Endodermal cell (in vitro differentiated cells): ENCODE data around the gene ZNF816. TPM values are rescaled to one million over a fixed set of nuclear protein-coding genes. Genes with fewer than 3 reads are reported as not detected.
"Not testable (repeated sequence)": the region's sequence is repeated elsewhere in the genome, so short reads cannot be mapped to it uniquely, and the experiment has no call there.

Experiments
- DNase-seq: peaks from one replicate; pipeline ENCODE4 v3.0.0-alpha.2; 2017
- H3K27ac ChIP-seq: 2 replicates; pipeline ENCODE4 v1.5.1; 2013; ENCODE audit warnings: mild to moderate bottlenecking, low read depth, low read length, moderate library complexity
- H3K27me3 ChIP-seq: 2 replicates; pipeline ENCODE4 v1.6.1; 2013; ENCODE audit warnings: mild to moderate bottlenecking, low read length, moderate library complexity; ENCODE audit not compliant: insufficient read depth, control insufficient read depth, poor library complexity, severe bottlenecking
- H3K36me3 ChIP-seq: 2 replicates; pipeline ENCODE4 v1.7.0; 2013; ENCODE audit warnings: mild to moderate bottlenecking, low read length, moderate library complexity; ENCODE audit not compliant: control insufficient read depth, insufficient read depth
- H3K4me1 ChIP-seq: one replicate; pipeline ENCODE4 v1.7.0; 2013; ENCODE audit warnings: low read length; ENCODE audit not compliant: control insufficient read depth, insufficient read depth
- H3K4me3 ChIP-seq: 2 replicates; pipeline ENCODE4 v1.5.1; 2013; ENCODE audit warnings: mild to moderate bottlenecking, low read length, moderate library complexity
- H3K9ac ChIP-seq: 2 replicates; pipeline ENCODE4 v1.6.1; 2013; ENCODE audit warnings: mild to moderate bottlenecking, low read length, moderate library complexity; ENCODE audit not compliant: poor library complexity, severe bottlenecking; ENCODE audit errors: extremely low read depth
- H3K9me3 ChIP-seq: 2 replicates; pipeline ENCODE4 v1.6.1; 2013; ENCODE audit warnings: mild to moderate bottlenecking, low read length, moderate library complexity; ENCODE audit not compliant: control insufficient read depth
- H3K27ac Mint-ChIP-seq: 2 replicates; pipeline ENCODE4 v1.8.0; 2020; ENCODE audit warnings: mixed read lengths
- H3K27me3 Mint-ChIP-seq: 2 replicates; pipeline ENCODE4 v1.8.0; 2021; ENCODE audit warnings: mild to moderate bottlenecking, mixed read lengths; ENCODE audit not compliant: insufficient read depth
- H3K36me3 Mint-ChIP-seq: 2 replicates; pipeline ENCODE4 v1.8.0; 2020; ENCODE audit warnings: low read depth, mixed read lengths
- H3K4me1 Mint-ChIP-seq: 2 replicates; pipeline ENCODE4 v1.8.0; 2020; ENCODE audit warnings: mixed read lengths
- H3K4me3 Mint-ChIP-seq: 2 replicates; pipeline ENCODE4 v1.8.0; 2020; ENCODE audit warnings: mild to moderate bottlenecking, moderate library complexity, mixed read lengths
- H3K9me3 Mint-ChIP-seq: 2 replicates; pipeline ENCODE4 v1.8.0; 2020; ENCODE audit warnings: mild to moderate bottlenecking, mixed read lengths
- CTCF ChIP-seq: fragments of 200-600 bp; sonication (generic); conservative IDR thresholded peaks from 2 replicates; pipeline ENCODE4 v1.5.0; 2021; ENCODE audit warnings: antibody characterized with exemption, mild to moderate bottlenecking
- WGBS, 2 experiments: methylation state at CpG; one replicate each; pipeline versions ENCODE4 v1.1.5 to v1.1.7; 2013; ENCODE audit warnings: missing lambda C conversion rate in 2 of 2, mixed read lengths in 1 of 2; ENCODE audit not compliant: insufficient coverage in 1 of 2, insufficient read length in 1 of 2; 5-methylcytosine and 5-hydroxymethylcytosine counted together
- total RNA-seq, 2 donors: library from RNA; stranded (reverse); fragmentation: NEBNext Ultra II Directional in 1 of 2; extraction: Animal tissue kit (Norgen Biotek cat#: 25700) in 1 of 2; gene quantifications; 2 replicates in 1 of 2; 3 replicates in 1 of 2; pipeline ENCODE4 v1.2.1, GENCODE V29; 2021

Gene ZNF816
- total RNA-seq, 2 donors from 2014 or later: 20.7 to 24.8 TPM

GRCh38 chr19:52940905-52941304 is 21.8 kb downstream of the ZNF816 start:
- H3K9me3 Mint-ChIP-seq, H3K4me1 ChIP-seq, H3K27me3 ChIP-seq, H3K27me3 Mint-ChIP-seq, H3K27ac ChIP-seq, H3K9me3 ChIP-seq, H3K27ac Mint-ChIP-seq, DNase-seq, H3K9ac ChIP-seq: not testable (repeated sequence)
- WGBS, 2 experiments: 89 to 100% methylated on average over 3 to 5 of the region's 5 CpGs
- Mint-ChIP-seq H3K4me1 (peaks cover 46% of the 10 kb centered on the region), H3K36me3 (peaks cover 31% of the 10 kb centered on the region), H3K4me3 (peak overlapping the region; percentile 78)
- H3K36me3 ChIP-seq: peaks cover 32% of the 10 kb centered on the region
- peak overlapping the region; percentile 94 for H3K4me3 ChIP-seq

GRCh38 chr19:52938761-52939160 is 23.9 kb downstream of the ZNF816 start:
- Mint-ChIP-seq H3K4me1 (peaks cover 31% of the 10 kb centered on the region), H3K27ac (peak overlapping the region; percentile 24), H3K36me3 (peaks cover 49% of the 10 kb centered on the region), H3K27me3 (no peaks in the 10 kb centered on the region), H3K9me3 (no peaks in the 10 kb centered on the region), H3K4me3 (no peak overlapping the region)
- no peak overlapping the region for H3K4me3 ChIP-seq
- TF ChIP-seq CTCF: no peak
- H3K9me3 ChIP-seq: peaks cover 20% of the 10 kb centered on the region
- H3K27ac ChIP-seq: no peak overlapping the region
- no peak overlapping the region for H3K9ac ChIP-seq
- 88 to 100% methylated on average over 5 of the region's 5 CpGs for WGBS, 2 experiments
- no peaks in the 10 kb centered on the region for H3K27me3 ChIP-seq
- no peak for DNase-seq
- no peaks in the 10 kb centered on the region for H3K4me1 ChIP-seq
- peaks cover 52% of the 10 kb centered on the region for H3K36me3 ChIP-seq

GRCh38 chr19:52936954-52937325 is 25.7 kb downstream of the ZNF816 start:
- no peak for DNase-seq
- no peak overlapping the region for H3K4me3 ChIP-seq
- H3K9me3 ChIP-seq: peaks cover 20% of the 10 kb centered on the region
- no peak for TF ChIP-seq CTCF
- peaks cover 64% of the 10 kb centered on the region for H3K36me3 Mint-ChIP-seq
- H3K27ac Mint-ChIP-seq: peak overlapping the region; percentile 25
- WGBS, 2 experiments: 91 to 92% methylated on average over 2 to 6 of the region's 7 CpGs
- peaks cover 31% of the 10 kb centered on the region for H3K4me1 Mint-ChIP-seq
- H3K27me3 Mint-ChIP-seq: no peaks in the 10 kb centered on the region
- H3K9ac ChIP-seq: no peak overlapping the region
- H3K4me3 Mint-ChIP-seq: no peak overlapping the region
- peaks cover 64% of the 10 kb centered on the region for H3K36me3 ChIP-seq
- no peaks in the 10 kb centered on the region for H3K4me1 ChIP-seq
- no peak overlapping the region for H3K27ac ChIP-seq
- no peaks in the 10 kb centered on the region for H3K9me3 Mint-ChIP-seq
- no peaks in the 10 kb centered on the region for H3K27me3 ChIP-seq
